IPS DF 6.9 (cell line): ENCODE measurements around the gene PLCD1.
"Not testable (repeated sequence)": the region's sequence is repeated elsewhere in the genome, so short reads cannot be mapped to it uniquely, and the experiment has no call there.

ENCODE experiments used
- DNase-seq: peaks from one replicate; pipeline ENCODE4 v3.0.0-alpha.2; 2013; ENCODE audit warnings: low read depth, low spot score
- H3K27ac ChIP-seq: one replicate; pipeline ENCODE4 v1.5.1; 2013; ENCODE audit warnings: low read length, control low read depth
- H3K27me3 ChIP-seq: 2 replicates; pipeline ENCODE4 v1.6.1; 2013; ENCODE audit warnings: mild to moderate bottlenecking, low read length; ENCODE audit not compliant: control insufficient read depth, insufficient read depth
- H3K36me3 ChIP-seq: 2 replicates; pipeline ENCODE4 v1.6.1; 2013; ENCODE audit warnings: low read length; ENCODE audit not compliant: control insufficient read depth, insufficient read depth
- H3K4me1 ChIP-seq: 2 replicates; pipeline ENCODE4 v1.6.1; 2013; ENCODE audit warnings: low read length; ENCODE audit not compliant: control insufficient read depth, insufficient read depth
- H3K4me3 ChIP-seq: 2 replicates; pipeline ENCODE4 v1.5.1; 2013; ENCODE audit warnings: mild to moderate bottlenecking, low read length
- H3K9me3 ChIP-seq: 2 replicates; pipeline ENCODE4 v1.6.1; 2013; ENCODE audit warnings: low read length, inconsistent platforms; ENCODE audit not compliant: control insufficient read depth, insufficient read depth
- whole genome bisulfite sequencing: extraction: QIAGEN DNeasy Blood & Tissue Kit; methylation state at CpG from one replicate; pipeline ENCODE4 v1.1.7; 2013; ENCODE audit warnings: mixed read lengths, missing lambda C conversion rate; ENCODE audit not compliant: insufficient read length, insufficient coverage; 5-methylcytosine and 5-hydroxymethylcytosine counted together

Gene PLCD1

DNA sequence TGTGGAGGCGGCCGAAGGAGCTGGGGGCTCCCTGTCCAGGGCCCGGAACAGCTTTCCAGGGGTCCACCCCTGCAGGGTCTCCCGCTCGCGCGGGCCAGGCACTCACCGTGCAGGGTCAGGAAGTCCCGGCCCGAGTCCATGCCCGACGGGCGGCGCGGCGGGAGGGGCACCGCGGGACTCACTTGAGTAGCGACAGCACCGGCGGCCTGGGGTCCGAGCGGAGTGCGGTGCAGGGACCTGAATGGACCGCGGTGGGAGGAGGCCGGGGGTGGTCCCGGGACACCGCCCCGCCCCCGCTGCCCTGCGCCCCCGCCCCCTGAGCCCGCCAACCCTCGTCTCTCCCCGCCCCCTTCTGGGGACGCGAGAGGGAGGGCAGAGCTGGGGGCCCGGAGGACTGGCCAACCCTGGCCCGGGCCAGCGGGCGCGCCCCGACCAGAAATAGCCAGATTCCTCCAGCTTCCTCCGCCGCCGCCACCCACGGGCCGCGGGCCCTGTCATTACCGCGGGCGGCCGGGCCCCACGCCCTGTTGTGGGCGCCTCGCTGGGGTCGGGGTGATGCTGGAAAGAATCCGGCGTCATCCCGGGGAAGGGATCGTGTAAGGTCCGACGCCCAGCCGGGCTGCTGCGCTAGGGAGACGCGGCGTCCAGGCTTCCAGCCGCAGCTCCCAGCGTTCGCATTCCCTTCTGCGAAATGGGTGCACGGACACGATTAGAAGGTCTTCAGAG lies at the start of gene PLCD1:
Gene PLCD1, minus strand, starts transcription at position 243 of the 726 bp plus-strand sequence. Its CDS starts 103 bp downstream, at position 140.
- peaks cover 5% of the 10 kb centered on the region; the same call in 1 of the 2 replicates for H3K4me1 ChIP-seq
- WGBS = no CpG with 5 or more reads among the region's 75 CpGs
- H3K27me3 ChIP-seq = peaks cover 20% of the 10 kb centered on the region; the same call in 1 of the 2 replicates
- H3K27ac ChIP-seq = no peak within 1 kb of the TSS
- H3K36me3 ChIP-seq = no peaks in the 10 kb centered on the region
- H3K4me3 ChIP-seq = peak within 1 kb of the TSS; percentile 60
- no peak for DNase-seq
- no peaks in the 10 kb centered on the region for H3K9me3 ChIP-seq

DNA sequence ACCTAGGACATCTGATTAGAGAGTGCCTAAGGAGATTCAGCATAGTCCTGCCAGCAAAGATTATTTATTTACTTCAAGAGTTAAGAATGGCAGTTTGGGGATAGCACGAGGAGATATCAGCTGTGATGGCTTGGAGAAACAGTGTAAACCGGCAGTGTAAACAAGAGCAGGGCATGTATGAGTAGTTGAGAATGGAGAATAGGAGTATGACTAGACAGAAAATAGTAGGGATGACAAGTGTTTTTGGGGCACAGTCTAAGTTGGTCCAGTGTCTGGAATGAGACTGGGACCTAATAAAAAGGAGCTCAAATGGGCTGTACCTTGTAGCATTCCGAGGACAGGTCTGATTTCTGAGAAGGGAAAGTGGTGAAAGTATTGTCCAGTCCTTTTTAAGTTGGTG lies 47.6 kb upstream of the PLCD1 start:
- WGBS = no CpG with 5 or more reads among the region's 3 CpGs
- H3K4me1 ChIP-seq, H3K4me3 ChIP-seq, H3K9me3 ChIP-seq, H3K36me3 ChIP-seq, H3K27me3 ChIP-seq, H3K27ac ChIP-seq, DNase-seq: not testable (repeated sequence)

DNA sequence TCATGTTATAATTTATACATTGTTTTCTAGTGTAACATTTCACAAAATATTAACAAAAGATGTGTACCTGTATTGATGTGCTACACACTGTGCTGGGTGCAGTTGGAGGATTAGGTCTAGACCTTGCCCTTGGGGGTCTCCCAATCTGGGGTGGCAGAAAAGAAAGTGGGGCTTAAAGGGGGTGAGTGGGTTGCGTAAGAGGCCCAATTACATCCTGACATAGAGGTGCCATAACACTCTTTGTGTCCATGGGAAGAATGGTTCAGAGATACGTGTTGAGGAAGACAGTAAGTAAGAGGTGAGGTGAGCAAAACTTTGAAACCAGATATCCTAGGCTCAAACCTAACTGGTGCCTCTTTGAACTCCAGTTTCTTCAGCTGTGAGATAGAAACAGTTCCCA lies 40.6 kb upstream of the PLCD1 start:
- H3K4me3 ChIP-seq = no peak overlapping the region
- WGBS = no CpG with 5 or more reads among the region's 2 CpGs
- H3K9me3 ChIP-seq = no peaks in the 10 kb centered on the region
- no peaks in the 10 kb centered on the region for H3K36me3 ChIP-seq
- no peaks in the 10 kb centered on the region for H3K4me1 ChIP-seq
- H3K27me3 ChIP-seq = no peaks in the 10 kb centered on the region
- no peak for DNase-seq
- no peak overlapping the region for H3K27ac ChIP-seq

GRCh38 chr3:38067508-38068233 lies 38.2 kb upstream of the PLCD1 start:
- H3K4me1 ChIP-seq = no peaks in the 10 kb centered on the region
- H3K36me3 ChIP-seq = no peaks in the 10 kb centered on the region
- no peaks in the 10 kb centered on the region for H3K9me3 ChIP-seq
- no CpG with 5 or more reads among the region's 6 CpGs for WGBS
- DNase-seq = no peak
- no peaks in the 10 kb centered on the region for H3K27me3 ChIP-seq
- no peak overlapping the region for H3K27ac ChIP-seq
- H3K4me3 ChIP-seq = no peak overlapping the region

DNA sequence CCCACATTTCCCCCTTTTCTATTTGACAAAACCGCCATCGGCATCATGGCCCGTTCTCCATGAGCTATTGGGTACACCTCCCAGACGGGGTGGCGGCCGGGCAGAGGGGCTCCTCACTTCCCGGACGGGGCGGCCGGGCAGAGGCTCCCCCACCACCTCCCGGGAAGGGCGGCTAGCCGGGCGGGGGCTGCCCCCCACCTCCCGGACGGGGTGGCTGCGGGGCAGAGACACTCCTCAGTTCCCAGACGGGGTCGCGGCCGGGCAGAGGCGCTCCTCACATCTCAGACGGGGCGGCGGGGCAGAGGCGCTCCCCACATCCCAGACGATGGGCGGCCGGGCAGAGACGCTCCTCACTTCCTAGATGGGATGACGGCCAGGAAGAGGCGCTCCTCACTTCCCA lies 35.0 kb upstream of the PLCD1 start:
- not testable (repeated sequence) for H3K36me3 ChIP-seq, H3K27me3 ChIP-seq, DNase-seq, H3K4me1 ChIP-seq, H3K27ac ChIP-seq, H3K4me3 ChIP-seq, H3K9me3 ChIP-seq
- no CpG with 5 or more reads among the region's 32 CpGs for WGBS

DNA sequence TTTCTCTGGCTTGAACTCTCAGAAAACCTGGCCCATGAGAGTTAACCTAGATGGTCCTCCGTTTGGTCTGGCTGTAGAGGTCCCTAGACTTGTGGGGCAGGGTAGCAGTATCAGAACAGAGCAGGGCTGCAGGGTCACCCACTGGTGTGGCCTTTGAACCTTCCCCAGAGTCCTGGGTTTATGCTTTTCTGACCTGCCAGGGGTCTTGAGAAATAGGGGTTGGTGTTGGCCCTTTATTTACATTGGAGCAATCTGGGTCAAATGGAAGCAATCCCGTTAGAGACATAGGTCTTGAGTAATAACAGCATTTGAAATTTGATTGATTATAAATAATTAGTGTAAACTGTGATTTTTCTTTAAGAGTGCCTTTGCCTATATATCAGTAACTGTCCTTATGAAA lies 33.4 kb upstream of the PLCD1 start:
- no peak overlapping the region for H3K27ac ChIP-seq
- WGBS = no CpG with 5 or more reads among the region's 2 CpGs
- H3K4me1 ChIP-seq = no peaks in the 10 kb centered on the region
- no peaks in the 10 kb centered on the region for H3K27me3 ChIP-seq
- H3K36me3 ChIP-seq = no peaks in the 10 kb centered on the region
- DNase-seq = no peak
- no peaks in the 10 kb centered on the region for H3K9me3 ChIP-seq
- no peak overlapping the region for H3K4me3 ChIP-seq

DNA sequence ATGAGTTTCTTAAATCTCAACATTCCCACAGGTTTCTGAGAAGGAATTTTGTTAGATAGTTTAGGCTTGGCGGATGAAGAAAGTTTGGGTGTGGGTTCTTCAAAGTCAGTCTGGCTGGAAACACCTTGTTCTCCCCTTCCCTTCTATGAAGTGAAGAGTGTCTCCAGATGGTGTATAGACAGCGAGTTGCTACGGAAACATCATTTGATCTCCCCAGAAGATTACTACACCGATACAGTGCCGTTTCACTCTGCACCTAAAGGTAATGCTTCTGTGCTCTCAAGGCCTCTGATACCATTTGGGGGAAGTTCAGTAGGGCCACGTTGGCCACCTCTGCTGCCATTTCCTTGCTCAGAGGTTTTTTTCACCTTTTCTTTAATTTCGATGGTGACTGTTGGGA lies 30.1 kb upstream of the PLCD1 start:
- WGBS = no CpG with 5 or more reads among the region's 7 CpGs

DNA sequence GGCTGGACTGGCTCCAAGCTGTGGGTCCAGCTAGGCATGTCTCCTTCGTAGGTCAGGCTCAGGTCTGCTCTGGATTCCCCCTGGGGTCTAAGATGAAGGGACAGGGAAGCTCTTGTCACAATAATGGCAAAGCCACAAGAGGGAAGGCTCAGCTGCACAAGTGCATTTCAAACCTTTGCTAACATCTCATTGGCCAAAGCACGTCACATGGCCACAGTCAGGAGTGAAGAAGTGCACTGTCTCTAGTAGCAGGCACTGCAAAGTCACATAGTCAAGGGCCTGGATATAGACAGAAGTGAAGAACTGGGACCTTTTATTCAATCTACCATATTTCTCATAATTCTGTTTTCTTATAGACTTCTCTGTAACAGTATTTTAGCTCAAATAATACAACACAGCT lies 29.7 kb upstream of the PLCD1 start:
- DNase-seq = no peak
- no peaks in the 10 kb centered on the region for H3K36me3 ChIP-seq
- no peaks in the 10 kb centered on the region for H3K9me3 ChIP-seq
- H3K4me1 ChIP-seq = no peaks in the 10 kb centered on the region
- H3K27me3 ChIP-seq = no peaks in the 10 kb centered on the region; the same call in 1 of the 2 replicates
- no peak overlapping the region for H3K27ac ChIP-seq
- WGBS = no CpG with 5 or more reads among the region's 2 CpGs
- H3K4me3 ChIP-seq = no peak overlapping the region

More for the DNA sequence above, 30.1 kb upstream of the PLCD1 start:
- no peaks in the 10 kb centered on the region for H3K9me3 ChIP-seq
- H3K36me3 ChIP-seq = no peaks in the 10 kb centered on the region
- no peak overlapping the region for H3K27ac ChIP-seq
- H3K4me1 ChIP-seq = no peaks in the 10 kb centered on the region
- H3K27me3 ChIP-seq = no peaks in the 10 kb centered on the region
- no peak overlapping the region for H3K4me3 ChIP-seq
- no peak for DNase-seq

DNA sequence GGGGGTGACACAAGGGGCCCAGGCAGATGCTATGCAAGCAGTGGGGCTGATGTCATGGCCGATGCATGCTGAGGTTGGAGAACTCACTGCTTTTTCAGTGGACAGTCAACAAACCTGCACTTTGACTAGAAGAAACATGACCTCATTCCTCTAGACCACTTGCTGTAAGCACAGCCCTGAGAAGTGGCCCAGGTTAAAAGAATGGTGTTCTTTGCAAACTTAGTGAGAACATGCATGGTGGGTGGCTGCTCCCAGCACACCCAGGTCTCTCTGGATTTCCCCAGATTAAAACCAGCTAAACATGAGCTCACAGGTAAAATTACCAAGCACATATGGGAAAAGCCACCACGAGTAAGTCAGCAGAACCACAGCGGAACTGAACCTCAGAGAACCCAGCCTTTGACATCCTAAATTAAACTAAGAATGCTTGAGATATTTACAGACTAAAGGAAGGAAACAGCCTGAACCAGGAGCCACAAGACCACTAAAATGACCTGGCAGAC lies 25.1 kb upstream of the PLCD1 start:
- DNase-seq = no peak
- Histone ChIP-seq H3K27ac (no peak overlapping the region), H3K9me3 (no peaks in the 10 kb centered on the region; the same call in 1 of the 2 replicates), H3K4me1 (no peaks in the 10 kb centered on the region), H3K4me3 (no peak overlapping the region), H3K36me3 (no peaks in the 10 kb centered on the region; the same call in 1 of the 2 replicates), H3K27me3 (no peaks in the 10 kb centered on the region; the same call in 1 of the 2 replicates)
- no CpG with 5 or more reads among the region's 3 CpGs for WGBS

DNA sequence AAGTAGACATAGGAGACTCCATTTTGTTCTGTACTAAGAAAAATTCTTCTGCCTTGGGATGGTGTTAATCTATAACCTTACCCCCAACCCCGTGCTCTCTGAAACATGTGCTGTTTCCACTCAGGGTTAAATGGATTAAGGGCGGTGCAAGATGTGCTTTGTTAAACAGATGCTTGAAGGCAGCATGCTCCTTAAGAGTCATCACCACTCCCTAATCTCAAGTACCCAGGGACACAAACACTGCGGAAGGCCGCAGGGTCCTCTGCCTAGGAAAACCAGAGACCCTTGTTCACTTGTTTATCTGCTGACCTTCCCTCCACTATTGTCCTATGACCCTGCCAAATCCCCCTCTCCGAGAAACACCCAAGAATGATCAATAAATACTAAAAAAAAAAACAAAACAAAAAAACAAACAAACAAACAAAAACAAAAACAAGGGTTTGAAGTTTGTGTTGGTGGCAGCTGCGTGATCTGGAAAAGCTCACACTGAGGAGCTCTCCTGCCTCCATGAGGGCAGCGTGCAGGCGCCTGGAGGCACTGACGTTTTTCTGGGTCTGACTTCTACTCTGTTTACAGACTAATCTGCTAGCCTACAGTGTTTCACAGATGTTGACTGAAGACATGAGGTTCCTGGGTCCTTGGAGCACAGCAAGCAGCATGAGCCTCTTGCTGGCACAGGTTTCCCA lies 24.5 kb upstream of the PLCD1 start:
- not testable (repeated sequence) for H3K27me3 ChIP-seq, DNase-seq, H3K4me1 ChIP-seq, H3K9me3 ChIP-seq, H3K36me3 ChIP-seq, H3K27ac ChIP-seq, H3K4me3 ChIP-seq
- WGBS = no CpG with 5 or more reads among the region's 9 CpGs
